GM12892 (cell line): ENCODE data around the gene ABHD12. TPM values are rescaled to one million over a fixed set of nuclear protein-coding genes. Genes with fewer than 3 reads are reported as not detected.
"Not testable (repeated sequence)": the region's sequence is repeated elsewhere in the genome, so short reads cannot be mapped to it uniquely, and the experiment has no call there.

Experiments
- DNase-seq: peaks from one replicate; pipeline ENCODE4 v3.0.0; 2011; ENCODE audit not compliant: insufficient read length
- FAIRE-seq: peaks from 2 replicates; lab custom pipeline; 2011; peaks lifted over from hg19 to GRCh38; lab: Jason Lieb, UNC
- POLR2A ChIP-seq: IDR thresholded peaks from 2 replicates; pipeline ENCODE4 v1.6.1; 2011; ENCODE audit warnings: low read depth, low read length, control low read depth
- POLR2AphosphoS5 ChIP-seq: IDR thresholded peaks from 2 replicates; pipeline ENCODE4 v1.6.1; 2011; ENCODE audit warnings: low read depth, low read length, control low read depth
- TAF1 ChIP-seq: IDR thresholded peaks from 2 replicates; pipeline ENCODE4 v1.6.1; 2011; ENCODE audit warnings: low read depth, mild to moderate bottlenecking, control low read depth, low read length, borderline replicate concordance
- polyA plus RNA-seq: library from polyadenylated mRNA; unstranded; fragments of >200 nt; gene quantifications from one replicate; pipeline ENCODE4 v1.2.1, GENCODE V29; 2012; ENCODE audit warnings: missing spikeins, inconsistent platforms; ENCODE audit not compliant: missing spikeins

ABHD12 gene
- 29.1 TPM for polyA plus RNA-seq

DNA sequence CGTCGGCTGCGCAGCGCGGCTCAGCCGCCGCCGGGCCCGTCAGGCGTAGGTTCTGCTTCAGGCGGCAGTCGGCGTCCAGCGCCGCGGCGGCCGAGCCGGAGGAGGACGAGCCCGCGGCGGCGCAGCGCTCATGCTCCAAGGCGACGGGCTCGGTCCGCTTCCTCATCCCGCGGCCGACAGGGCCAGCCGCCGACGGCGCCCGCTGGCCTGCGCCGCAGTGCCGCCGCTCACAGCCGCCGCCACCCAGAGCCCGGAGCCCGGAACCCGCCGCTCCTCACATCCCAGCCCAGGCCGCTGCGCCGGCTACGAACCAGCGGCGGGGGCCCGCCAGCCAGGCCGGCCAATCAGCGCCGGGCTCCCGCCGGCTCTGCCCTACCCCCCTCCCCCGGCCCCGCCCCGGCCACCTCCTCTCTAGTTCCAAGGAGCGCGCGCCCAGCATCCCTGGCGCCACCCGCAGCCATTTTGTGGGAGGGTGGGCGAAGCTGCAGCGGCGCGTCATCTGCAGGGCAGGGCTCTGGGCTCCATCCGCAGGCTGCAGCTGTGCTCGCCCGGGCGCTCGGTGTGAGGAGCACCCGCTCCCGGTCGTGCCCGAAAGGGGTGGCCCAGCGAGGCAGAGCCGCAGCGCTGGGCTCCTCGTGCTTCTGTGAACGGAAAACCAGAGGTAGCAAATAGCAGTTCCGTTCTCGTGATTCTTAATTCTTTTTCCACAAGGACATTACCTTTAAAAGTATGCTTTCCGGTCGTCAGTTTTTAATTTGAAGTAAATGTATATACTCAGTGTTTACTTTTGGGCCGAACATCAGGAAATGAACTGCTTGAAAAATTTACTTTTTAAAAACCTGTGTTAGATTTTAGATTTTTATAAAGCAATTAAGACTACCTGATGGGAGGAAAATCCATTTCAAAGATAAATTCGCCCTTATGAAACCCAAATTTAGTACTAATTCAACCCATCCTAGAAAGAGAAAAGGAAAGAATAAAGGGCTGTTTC, at the start of gene ABHD12:
ABHD12 (minus strand) TSS at position 298 of the 991 bp plus-strand sequence; CDS start at position 166, 132 bp downstream.
- TF ChIP-seq POLR2AphosphoS5 (peak; percentile 92), POLR2A (peak; percentile 91), TAF1 (0 out of 2 replicates have a peak, but pooled peaks have one; percentile 40)
- DNase-seq (peak; percentile 95), FAIRE-seq (peak; percentile 91)

DNA sequence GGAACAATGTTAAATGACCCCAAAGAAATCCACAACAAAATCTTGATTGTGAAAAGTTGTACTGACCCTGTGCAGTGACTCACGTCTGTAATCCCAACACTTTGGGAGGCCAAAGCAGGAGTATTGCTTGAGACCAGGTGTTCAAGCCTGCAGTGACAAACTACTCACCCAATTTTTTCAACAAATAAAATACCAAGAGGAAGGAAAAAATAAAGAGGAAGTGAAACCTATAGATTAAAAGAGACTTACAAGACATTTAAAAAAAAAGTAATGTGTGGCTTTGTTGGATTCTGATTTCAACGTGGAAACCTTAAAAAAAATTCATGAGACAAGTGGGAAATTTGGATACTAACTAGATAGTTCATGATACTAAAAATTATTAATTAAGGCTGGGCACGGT, 48.7 kb upstream of the ABHD12 start:
- FAIRE-seq (no peak), DNase-seq (no peak)
- TF ChIP-seq POLR2A (no peak), TAF1 (no peak), POLR2AphosphoS5 (no peak)

DNA sequence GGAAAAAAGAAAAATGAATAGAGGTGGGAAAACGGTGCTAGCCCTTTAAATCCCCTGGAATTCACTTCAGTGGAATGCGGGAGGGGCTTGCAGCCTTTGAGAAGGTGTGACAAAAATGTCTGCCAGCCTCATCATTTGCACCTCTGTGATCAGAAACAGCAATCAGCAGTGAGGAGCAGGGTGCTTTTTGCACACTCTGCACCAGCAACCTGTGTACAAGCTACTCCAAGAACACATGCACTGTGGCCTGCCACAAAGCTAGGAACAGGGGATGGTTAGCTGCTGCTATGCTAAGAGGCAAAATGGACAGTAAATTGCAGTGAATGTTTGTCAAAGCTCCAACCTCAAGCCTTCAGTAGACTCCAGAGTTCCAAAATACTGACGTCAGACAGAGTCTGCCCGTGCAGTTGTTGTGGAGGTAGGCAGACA, 46.5 kb upstream of the ABHD12 start:
- FAIRE-seq (no peak), DNase-seq (no peak)
- TF ChIP-seq POLR2AphosphoS5 = no peak
- no peak for TF ChIP-seq POLR2A
- no peak for TF ChIP-seq TAF1

DNA sequence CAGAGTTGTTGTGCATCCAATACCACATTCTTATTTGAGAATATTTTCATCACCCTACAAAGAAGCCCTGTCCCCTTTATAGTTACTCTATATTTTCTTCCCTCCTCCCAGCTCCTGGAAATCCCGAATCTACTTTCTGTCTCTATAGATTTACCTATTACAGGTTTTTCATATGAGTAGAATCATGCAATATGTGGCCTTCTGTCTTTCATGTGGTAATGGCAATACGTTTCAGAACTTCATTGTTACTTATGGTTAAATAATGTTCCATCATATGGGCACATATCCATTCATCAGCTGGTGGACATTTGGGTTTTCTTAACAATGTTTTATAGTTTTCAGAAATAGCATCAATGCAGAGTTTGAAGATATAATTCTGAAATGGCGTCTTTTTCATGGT, 33.9 kb upstream of the ABHD12 start:
- TF ChIP-seq POLR2A = no peak
- no peak for TF ChIP-seq TAF1
- no peak for TF ChIP-seq POLR2AphosphoS5
- DNase-seq (no peak), FAIRE-seq (no peak)

DNA sequence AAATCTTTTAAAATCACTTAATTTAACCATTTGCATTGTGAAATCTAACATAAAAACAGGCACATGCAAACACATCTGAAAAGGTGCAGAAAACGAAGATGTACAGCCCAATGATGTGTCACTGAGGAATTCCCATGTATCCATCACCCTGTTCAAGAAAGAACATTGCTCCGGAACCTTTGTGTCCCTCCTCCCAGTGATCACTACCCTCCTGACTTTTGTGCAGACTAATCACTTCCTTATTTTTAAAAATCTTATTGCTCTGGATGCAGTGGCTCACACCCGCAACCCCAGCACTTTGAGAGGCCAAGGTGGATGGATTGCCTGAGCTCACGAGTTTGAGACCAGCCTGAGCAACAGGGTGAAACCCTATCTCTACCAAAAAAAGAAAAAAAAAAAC, 31.4 kb upstream of the ABHD12 start:
- TF ChIP-seq TAF1 (no peak), POLR2AphosphoS5 (no peak)
- FAIRE-seq (no peak), DNase-seq (no peak)

DNA sequence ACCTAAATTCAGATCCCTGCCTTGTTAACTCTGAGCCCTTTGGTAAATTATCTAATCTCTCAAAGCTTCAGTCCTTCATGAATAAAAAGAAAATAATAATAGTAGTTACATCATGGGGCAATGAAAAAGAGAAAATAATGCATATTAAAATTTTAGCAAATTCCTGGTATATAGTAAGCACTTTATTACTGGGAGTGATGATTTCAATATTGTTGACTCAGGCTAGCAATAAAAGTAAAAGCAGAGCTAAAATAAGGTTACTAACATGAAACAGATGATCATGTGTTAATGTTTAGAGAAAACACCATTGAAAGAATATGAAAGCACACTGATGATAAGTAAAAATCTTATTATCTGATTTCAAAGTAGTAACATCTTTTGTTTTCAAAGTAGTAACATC, 30.5 kb upstream of the ABHD12 start:
- DNase-seq (no peak), FAIRE-seq (no peak)
- no peak for TF ChIP-seq TAF1
- TF ChIP-seq POLR2AphosphoS5 = no peak
- no peak for TF ChIP-seq POLR2A

DNA sequence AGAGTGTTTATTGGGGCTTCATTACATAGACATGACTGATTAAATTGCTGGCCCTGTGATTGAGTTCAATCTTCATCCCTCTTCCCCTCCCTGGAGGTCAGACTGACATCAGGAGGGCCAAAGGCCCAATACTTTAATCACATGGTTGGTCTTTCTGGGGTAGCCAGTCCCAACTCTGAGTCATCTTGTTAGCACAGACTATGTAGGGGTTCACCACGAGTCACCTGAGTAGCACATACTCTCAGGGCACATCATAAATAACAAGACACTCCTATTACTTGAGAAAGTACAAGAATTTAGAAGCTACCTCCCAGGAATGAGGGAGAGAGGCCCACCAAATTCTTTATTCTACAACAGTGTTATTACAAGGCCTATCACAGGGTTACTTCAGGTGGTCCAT, 28.1 kb upstream of the ABHD12 start:
- DNase-seq (no peak), FAIRE-seq (no peak)
- no peak for TF ChIP-seq TAF1
- TF ChIP-seq POLR2A = no peak
- no peak for TF ChIP-seq POLR2AphosphoS5

DNA sequence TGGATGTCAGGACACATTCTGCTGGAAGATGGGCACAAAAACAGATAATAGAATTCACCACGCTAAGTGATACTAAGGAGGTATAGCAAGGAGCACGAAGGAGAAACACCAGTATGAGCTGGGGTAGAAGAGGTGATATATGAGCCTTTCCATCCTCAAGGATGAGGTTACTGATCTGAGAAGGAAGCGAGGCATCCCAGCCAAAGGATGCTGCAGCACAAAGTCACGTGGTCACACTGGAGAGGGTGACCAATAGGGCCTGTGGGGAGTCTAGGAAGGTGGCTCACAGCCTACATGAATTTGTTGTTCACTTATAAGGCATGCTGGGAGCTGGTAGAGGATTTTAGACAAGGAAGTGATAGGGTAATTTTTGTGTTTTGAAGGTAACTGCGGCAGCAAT, 18.3 kb upstream of the ABHD12 start:
- TF ChIP-seq TAF1 (no peak), POLR2AphosphoS5 (no peak), POLR2A (no peak)
- no peak for DNase-seq
- no peak for FAIRE-seq

DNA sequence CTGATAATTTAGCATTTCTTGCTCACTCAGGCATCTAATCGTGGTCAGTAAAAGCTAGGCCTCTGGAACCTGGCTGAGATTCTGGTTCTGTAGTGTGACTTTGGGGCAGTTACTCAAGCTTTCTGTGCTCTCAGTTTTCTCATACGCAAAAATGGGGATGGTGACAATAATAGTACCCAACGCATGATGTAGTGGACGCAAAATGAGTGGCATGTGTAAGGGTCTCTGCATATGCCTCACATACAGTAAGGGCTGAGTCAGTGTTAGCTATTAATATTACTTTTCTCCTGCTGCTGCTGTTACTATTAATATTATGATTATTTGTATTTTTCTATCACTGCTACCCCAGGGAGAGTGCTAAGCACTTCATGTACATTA, 17.5 kb upstream of the ABHD12 start:
- FAIRE-seq = no peak
- TF ChIP-seq POLR2A = no peak
- TF ChIP-seq TAF1 = no peak
- TF ChIP-seq POLR2AphosphoS5 = no peak
- no peak for DNase-seq

DNA sequence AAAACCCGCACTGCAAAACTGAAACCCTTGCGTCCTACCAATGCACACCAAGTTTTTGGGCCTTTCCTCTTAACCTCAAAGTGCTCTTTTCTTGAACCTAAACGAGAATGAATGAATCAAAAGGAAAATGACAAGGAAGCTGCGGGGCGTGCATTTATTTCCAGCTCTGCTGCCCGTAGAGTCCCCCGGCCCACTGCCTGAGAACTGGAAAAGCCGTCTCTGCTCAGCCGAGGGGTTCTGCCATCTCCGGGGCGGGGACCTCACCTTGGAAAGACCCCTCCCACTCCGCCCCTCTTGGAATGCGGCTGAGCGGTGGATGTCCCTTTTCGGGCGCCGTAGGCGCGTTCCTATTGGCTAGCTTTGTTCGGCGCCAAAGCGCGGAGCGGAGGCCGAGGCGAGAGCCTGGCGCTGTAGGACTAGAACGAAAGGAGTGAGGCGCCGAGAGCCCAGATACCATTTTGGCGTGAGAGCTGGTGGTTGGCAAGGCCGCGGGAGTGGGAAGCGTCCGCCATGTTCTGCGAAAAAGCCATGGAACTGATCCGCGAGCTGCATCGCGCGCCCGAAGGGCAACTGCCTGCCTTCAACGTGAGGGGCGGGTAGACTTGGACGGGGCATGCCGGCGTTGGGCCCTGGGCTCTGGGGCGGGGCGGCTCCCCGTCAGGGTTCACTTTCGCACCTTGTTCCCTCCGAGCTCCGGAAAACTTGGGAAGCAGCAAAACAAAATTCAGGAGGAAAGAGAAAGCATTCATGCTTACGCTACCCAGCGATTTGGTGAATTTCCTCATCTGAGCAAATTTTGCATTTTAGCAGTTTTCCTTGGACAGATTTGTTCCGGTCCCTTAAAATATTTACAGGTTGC, 16.9 kb upstream of the ABHD12 start, which contains the start of gene GINS1:
GINS1 (plus strand) TSS at position 363 of the 859 bp plus-strand sequence; CDS start at position 511, 148 bp downstream.
- TF ChIP-seq POLR2A (peak; percentile 89), POLR2AphosphoS5 (peak; percentile 86; the same call in 1 of the 2 replicates), TAF1 (peak; percentile 76; the same call in 1 of the 2 replicates)
- FAIRE-seq (peak; percentile 92), DNase-seq (peak; percentile 91)

DNA sequence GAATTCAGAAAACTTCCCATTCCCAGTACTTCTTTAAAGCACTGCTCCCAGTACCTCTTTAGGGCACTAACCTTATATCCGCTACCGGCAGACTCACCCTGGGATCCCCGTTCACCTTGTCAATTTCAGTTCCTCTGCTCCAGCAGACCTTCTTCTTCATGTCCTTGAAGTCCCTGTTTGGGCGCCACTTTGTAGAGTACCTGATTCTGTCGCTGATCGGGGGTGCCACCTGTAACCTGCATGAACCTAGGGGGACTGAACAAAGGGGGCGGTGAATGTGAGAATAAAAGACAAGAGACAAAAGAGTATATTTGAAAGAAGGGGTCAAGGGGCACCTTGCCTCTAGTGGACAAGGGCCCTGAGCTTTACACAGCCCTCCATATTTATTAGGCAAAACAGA, 11.9 kb upstream of the ABHD12 start:
- FAIRE-seq (no peak), DNase-seq (no peak)
- TF ChIP-seq TAF1 (no peak), POLR2A (no peak), POLR2AphosphoS5 (no peak)

DNA sequence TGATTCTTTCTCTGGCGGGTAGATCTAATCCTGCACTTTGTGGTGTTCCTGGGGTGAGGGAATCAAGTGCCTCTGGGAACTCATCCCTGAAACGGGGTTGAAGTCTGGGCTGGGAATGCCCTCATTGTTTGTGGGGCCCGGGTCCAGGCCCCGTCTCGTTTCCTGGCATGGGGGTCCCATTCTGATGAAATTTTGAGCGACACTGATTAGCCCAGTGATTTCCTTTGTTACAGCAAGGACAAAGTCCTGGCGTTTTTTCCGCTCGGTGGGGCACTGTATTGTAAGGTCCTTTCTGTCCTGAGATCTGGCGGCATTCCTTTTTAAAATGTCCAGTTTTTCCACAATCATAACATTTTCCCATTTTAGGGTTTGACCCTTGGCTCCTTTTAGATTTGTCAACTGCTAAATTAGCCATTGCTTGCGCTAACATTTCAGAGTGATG, 9.7 kb upstream of the ABHD12 start:
- not testable (repeated sequence) for FAIRE-seq, DNase-seq
